LNCaP clone FGC (cell line): ENCODE results near the gene SYDE1.

ENCODE experiments used
- DNase-seq: peaks from one replicate; pipeline ENCODE4 v3.0.0-alpha.2; 2011; ENCODE audit warnings: low read depth
- H3K4me3 ChIP-seq: 2 replicates; pipeline ENCODE4 v1.5.1; 2011; ENCODE audit warnings: mild to moderate bottlenecking, low read depth, low read length, control low read depth
- TF ChIP-seq, protein P1 (sequence below): IDR thresholded peaks from 2 replicates; pipeline ENCODE4 v1.5.1; 2012; ENCODE audit warnings: mild to moderate bottlenecking; ENCODE audit not compliant: control insufficient read depth, insufficient read depth; ENCODE audit errors: extremely low read depth

Gene SYDE1

DNA sequence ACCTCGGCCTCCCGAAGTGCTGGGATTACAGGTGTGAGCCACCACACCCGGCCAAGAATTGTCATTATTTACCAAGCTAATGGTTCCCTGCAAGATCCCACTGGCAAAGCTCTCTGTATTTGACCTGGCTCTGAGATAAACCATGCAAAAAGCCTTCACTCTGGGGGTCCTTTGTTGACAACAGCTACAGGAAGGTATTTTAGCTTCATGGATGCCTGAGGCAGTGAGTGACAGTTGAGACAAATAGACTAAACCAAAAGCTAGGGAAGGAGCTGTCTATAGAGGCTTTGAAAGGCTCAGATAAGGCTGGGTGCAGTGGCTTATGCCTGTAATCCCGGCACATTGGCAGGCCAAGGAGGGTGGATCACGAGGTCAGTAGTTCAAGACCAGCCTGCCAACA is 48.1 kb downstream of the SYDE1 start:
- no peak for DNase-seq
- no peak overlapping the region for H3K4me3 ChIP-seq
- TF ChIP-seq, protein P1, sequence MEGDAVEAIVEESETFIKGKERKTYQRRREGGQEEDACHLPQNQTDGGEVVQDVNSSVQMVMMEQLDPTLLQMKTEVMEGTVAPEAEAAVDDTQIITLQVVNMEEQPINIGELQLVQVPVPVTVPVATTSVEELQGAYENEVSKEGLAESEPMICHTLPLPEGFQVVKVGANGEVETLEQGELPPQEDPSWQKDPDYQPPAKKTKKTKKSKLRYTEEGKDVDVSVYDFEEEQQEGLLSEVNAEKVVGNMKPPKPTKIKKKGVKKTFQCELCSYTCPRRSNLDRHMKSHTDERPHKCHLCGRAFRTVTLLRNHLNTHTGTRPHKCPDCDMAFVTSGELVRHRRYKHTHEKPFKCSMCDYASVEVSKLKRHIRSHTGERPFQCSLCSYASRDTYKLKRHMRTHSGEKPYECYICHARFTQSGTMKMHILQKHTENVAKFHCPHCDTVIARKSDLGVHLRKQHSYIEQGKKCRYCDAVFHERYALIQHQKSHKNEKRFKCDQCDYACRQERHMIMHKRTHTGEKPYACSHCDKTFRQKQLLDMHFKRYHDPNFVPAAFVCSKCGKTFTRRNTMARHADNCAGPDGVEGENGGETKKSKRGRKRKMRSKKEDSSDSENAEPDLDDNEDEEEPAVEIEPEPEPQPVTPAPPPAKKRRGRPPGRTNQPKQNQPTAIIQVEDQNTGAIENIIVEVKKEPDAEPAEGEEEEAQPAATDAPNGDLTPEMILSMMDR, result no peak

DNA sequence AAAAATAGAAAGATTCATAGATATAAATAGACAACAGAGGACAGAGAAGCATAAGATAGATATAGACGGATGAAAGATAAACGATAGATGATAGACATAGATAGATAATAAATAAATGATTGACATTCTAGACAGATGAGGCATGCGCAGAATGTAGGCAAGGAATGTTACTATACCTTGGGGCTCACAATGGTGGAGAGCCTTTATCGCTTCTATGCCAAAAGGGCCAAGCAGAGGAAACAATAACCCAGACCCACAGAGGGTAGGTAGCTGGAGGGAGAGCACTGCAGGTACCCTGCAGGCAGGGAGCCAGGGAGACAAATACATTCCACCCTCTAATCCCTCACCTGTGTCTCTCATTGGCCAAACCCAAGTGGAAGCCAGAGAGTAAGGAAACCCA is 49.2 kb downstream of the SYDE1 start:
- TF ChIP-seq, protein P1, result no peak
- no peak overlapping the region for H3K4me3 ChIP-seq
- DNase-seq, result no peak

DNA sequence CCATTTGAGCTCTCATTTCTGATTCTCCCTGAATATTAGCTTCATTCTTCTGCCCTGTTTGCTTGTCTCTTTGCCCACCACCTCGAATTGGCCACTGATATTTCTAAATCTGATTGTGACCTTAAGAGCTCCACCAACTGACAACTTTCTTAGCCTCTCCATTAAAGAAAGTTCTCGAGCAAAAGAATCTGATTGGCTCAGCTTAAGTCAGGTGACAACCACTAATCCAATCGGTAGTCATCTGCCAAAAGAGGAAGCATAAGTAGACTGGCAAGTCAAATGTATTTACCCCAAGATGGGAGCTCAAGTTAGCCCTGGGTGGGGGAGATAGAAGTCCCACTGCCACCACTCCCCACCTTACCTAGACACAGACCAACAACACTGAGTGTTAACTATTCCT is 52.0 kb downstream of the SYDE1 start:
- TF ChIP-seq, protein P1, result no peak
- H3K4me3 ChIP-seq, result no peak overlapping the region
- no peak for DNase-seq

DNA sequence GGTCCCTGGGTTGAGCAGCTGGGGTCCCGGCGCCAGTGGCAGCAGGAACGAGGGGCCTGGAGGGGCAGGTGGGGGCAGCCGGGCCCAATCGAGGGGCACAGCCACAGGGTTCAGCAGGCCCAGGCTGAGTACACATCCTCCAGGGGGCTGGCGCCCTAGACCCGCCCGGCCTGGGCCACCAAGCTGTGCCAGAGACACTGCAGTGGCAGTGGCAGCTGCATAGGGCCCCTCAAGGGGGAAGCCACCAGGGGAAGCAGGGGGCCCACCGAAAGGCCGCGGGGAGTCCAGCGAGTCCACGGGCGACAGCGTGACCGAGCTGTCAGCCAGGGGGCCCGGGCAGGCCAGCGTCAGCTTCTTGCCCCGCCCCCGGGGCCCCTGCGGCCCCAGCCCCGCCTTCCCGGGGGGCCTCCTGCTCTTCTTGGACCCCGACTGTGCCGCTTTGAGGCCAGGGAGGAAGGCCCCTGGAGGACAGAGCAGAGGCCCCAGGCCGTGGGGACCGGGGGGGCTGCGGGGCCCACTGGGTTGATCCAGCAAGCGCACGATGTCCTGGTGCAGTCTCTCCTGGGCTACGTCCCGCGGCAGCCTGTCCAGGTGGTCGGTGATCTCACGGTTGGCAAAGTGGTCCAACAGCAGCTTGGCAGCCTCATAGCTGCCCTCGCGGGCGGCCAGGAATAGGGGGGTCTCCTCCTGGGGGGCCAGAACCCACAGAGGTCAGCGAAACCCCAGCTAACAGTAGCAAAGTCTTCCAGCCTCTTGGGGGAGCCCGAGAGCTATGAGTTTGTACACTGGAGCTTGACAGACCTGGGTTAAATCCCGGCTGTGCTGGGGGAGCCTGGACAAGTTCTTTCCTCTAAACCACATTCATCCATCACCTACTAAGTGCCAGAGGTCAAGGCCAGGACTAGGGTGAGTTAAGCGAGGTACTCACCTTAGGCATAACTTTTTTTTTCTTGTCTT is 54.1 kb downstream of the SYDE1 start:
- TF ChIP-seq, protein P1, result peak; percentile 52
- DNase-seq, result no peak
- H3K4me3 ChIP-seq, result no peak overlapping the region
